ENCODE data around the gene LDLRAD4. TPM values are rescaled to one million over a fixed set of nuclear protein-coding genes. Genes with fewer than 3 reads are reported as not detected.

The LDLRAD4 gene
- total and polyA plus RNA-seq, 2 experiments from 2014 or later = 0.73 to 1.9 TPM

DNA sequence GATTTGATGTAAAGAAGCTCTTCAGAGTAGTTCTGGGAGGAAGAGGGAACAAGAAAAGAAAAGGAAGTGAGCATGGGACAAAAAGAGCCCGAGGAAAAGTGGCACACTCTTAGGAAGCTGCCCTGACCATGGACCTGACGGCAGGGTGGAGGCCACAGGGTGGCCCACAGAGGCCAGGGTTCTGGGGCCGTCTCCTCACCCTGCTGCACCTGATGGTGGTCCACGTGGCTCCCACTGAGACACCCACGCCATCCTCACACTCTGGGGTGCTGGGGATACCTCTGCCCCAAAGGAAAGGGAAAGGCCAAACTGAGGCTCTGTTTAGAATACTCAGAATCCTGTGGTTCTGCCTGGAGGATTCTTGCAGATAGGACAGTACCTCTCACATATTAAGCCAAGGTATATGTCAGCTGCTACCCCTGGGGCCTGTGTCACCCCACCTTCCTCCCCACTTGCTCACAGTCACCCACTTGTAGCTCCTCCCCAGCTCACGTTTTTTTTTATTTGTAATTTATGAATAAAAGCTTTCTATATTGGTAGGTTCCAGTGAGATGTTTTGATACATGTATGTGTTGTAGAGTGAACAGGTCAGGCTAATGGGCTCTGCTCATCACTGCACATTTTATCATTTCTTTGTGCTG lies 171.1 kb downstream of the LDLRAD4 start:
- no peaks in the 10 kb centered on the region for H3K36me3 Mint-ChIP-seq (ENCODE audit: low read depth)

More for the DNA sequence above, 171.1 kb downstream of the LDLRAD4 start:
- H3K4me1 ChIP-seq (ENCODE audit: insufficient read depth) = no peaks in the 10 kb centered on the region
- H3F3A ChIP-seq (replicated peaks; ENCODE audit: low read depth) = no peaks in the 10 kb centered on the region
- H3K27me3 ChIP-seq (ENCODE audit: insufficient read depth) = no peaks in the 10 kb centered on the region
- H3K9me2 ChIP-seq (ENCODE audit: insufficient read depth) = no peaks in the 10 kb centered on the region
- no peak overlapping the region for H3K27ac ChIP-seq (ENCODE audit: low read depth)
- H3K27me3 Mint-ChIP-seq (ENCODE audit: insufficient read depth, low read depth, poor library complexity) = peaks cover 5% of the 10 kb centered on the region
- no peak overlapping the region for H3K4me3 Mint-ChIP-seq
- no peak overlapping the region for H3K27ac Mint-ChIP-seq
- no peak overlapping the region for H3K4me3 ChIP-seq
- DNase-seq (ENCODE audit: low spot score) (no peak), ATAC-seq (no peak)
- H3K79me2 ChIP-seq (replicated peaks; ENCODE audit: insufficient read depth) = no peaks in the 10 kb centered on the region
- no peak overlapping the region for H2AFZ ChIP-seq
- H3K4me2 ChIP-seq = no peak overlapping the region
- H3K9me3 Mint-ChIP-seq = no peaks in the 10 kb centered on the region
- H3K36me3 ChIP-seq (ENCODE audit: insufficient read depth) = no peaks in the 10 kb centered on the region
- H4K20me1 ChIP-seq (replicated peaks; ENCODE audit: insufficient read depth) = no peaks in the 10 kb centered on the region
- TF ChIP-seq, protein P1, sequence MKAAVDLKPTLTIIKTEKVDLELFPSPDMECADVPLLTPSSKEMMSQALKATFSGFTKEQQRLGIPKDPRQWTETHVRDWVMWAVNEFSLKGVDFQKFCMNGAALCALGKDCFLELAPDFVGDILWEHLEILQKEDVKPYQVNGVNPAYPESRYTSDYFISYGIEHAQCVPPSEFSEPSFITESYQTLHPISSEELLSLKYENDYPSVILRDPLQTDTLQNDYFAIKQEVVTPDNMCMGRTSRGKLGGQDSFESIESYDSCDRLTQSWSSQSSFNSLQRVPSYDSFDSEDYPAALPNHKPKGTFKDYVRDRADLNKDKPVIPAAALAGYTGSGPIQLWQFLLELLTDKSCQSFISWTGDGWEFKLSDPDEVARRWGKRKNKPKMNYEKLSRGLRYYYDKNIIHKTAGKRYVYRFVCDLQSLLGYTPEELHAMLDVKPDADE (IDR thresholded peaks at IDR 0.05) = no peak
- TF ChIP-seq CREB1 (CRISPR knock-in tag; IDR thresholded peaks at IDR 0.05; ENCODE audit: low read depth) (no peak), POLR2AphosphoS5 (IDR thresholded peaks at IDR 0.05; ENCODE audit: low read depth) (no peak), ZNF331 (CRISPR knock-in tag; IDR thresholded peaks at IDR 0.05; ENCODE audit: low read depth) (no peak), EZH2 (IDR thresholded peaks at IDR 0.05; ENCODE audit: low read depth, unreplicated experiment) (no peak), ZNF114 (CRISPR knock-in tag; IDR thresholded peaks at IDR 0.05) (no peak), EZH2phosphoT487 (IDR thresholded peaks at IDR 0.05; ENCODE audit: unreplicated experiment) (no peak), NANOG (IDR thresholded peaks at IDR 0.05; ENCODE audit: borderline replicate concordance) (no peak), JUNB (IDR thresholded peaks at IDR 0.05; ENCODE audit: unreplicated experiment) (no peak), STAT1 (IDR thresholded peaks at IDR 0.05; ENCODE audit: unreplicated experiment) (no peak)
- TF ChIP-seq, protein P2, sequence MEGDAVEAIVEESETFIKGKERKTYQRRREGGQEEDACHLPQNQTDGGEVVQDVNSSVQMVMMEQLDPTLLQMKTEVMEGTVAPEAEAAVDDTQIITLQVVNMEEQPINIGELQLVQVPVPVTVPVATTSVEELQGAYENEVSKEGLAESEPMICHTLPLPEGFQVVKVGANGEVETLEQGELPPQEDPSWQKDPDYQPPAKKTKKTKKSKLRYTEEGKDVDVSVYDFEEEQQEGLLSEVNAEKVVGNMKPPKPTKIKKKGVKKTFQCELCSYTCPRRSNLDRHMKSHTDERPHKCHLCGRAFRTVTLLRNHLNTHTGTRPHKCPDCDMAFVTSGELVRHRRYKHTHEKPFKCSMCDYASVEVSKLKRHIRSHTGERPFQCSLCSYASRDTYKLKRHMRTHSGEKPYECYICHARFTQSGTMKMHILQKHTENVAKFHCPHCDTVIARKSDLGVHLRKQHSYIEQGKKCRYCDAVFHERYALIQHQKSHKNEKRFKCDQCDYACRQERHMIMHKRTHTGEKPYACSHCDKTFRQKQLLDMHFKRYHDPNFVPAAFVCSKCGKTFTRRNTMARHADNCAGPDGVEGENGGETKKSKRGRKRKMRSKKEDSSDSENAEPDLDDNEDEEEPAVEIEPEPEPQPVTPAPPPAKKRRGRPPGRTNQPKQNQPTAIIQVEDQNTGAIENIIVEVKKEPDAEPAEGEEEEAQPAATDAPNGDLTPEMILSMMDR (conservative IDR thresholded peaks at IDR 0.05; ENCODE audit: low read depth in 2 of 2) = no peak
- TF ChIP-seq, protein P3, sequence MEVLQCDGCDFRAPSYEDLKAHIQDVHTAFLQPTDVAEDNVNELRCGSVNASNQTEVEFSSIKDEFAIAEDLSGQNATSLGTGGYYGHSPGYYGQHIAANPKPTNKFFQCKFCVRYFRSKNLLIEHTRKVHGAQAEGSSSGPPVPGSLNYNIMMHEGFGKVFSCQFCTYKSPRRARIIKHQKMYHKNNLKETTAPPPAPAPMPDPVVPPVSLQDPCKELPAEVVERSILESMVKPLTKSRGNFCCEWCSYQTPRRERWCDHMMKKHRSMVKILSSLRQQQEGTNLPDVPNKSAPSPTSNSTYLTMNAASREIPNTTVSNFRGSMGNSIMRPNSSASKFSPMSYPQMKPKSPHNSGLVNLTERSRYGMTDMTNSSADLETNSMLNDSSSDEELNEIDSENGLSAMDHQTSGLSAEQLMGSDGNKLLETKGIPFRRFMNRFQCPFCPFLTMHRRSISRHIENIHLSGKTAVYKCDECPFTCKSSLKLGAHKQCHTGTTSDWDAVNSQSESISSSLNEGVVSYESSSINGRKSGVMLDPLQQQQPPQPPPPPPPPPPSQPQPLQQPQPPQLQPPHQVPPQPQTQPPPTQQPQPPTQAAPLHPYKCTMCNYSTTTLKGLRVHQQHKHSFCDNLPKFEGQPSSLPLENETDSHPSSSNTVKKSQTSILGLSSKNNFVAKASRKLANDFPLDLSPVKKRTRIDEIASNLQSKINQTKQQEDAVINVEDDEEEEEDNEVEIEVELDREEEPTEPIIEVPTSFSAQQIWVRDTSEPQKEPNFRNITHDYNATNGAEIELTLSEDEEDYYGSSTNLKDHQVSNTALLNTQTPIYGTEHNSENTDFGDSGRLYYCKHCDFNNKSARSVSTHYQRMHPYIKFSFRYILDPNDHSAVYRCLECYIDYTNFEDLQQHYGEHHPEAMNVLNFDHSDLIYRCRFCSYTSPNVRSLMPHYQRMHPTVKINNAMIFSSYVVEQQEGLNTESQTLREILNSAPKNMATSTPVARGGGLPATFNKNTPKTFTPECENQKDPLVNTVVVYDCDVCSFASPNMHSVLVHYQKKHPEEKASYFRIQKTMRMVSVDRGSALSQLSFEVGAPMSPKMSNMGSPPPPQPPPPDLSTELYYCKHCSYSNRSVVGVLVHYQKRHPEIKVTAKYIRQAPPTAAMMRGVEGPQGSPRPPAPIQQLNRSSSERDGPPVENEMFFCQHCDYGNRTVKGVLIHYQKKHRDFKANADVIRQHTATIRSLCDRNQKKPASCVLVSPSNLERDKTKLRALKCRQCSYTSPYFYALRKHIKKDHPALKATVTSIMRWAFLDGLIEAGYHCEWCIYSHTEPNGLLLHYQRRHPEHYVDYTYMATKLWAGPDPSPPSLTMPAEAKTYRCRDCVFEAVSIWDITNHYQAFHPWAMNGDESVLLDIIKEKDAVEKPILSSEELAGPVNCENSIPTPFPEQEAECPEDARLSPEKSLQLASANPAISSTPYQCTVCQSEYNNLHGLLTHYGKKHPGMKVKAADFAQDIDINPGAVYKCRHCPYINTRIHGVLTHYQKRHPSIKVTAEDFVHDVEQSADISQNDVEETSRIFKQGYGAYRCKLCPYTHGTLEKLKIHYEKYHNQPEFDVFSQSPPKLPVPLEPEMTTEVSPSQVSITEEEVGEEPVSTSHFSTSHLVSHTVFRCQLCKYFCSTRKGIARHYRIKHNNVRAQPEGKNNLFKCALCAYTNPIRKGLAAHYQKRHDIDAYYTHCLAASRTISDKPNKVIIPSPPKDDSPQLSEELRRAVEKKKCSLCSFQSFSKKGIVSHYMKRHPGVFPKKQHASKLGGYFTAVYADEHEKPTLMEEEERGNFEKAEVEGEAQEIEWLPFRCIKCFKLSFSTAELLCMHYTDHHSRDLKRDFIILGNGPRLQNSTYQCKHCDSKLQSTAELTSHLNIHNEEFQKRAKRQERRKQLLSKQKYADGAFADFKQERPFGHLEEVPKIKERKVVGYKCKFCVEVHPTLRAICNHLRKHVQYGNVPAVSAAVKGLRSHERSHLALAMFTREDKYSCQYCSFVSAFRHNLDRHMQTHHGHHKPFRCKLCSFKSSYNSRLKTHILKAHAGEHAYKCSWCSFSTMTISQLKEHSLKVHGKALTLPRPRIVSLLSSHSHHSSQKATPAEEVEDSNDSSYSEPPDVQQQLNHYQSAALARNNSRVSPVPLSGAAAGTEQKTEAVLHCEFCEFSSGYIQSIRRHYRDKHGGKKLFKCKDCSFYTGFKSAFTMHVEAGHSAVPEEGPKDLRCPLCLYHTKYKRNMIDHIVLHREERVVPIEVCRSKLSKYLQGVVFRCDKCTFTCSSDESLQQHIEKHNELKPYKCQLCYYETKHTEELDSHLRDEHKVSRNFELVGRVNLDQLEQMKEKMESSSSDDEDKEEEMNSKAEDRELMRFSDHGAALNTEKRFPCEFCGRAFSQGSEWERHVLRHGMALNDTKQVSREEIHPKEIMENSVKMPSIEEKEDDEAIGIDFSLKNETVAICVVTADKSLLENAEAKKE (CRISPR knock-in tag; IDR thresholded peaks at IDR 0.05) = no peak
- TF ChIP-seq, protein P4, sequence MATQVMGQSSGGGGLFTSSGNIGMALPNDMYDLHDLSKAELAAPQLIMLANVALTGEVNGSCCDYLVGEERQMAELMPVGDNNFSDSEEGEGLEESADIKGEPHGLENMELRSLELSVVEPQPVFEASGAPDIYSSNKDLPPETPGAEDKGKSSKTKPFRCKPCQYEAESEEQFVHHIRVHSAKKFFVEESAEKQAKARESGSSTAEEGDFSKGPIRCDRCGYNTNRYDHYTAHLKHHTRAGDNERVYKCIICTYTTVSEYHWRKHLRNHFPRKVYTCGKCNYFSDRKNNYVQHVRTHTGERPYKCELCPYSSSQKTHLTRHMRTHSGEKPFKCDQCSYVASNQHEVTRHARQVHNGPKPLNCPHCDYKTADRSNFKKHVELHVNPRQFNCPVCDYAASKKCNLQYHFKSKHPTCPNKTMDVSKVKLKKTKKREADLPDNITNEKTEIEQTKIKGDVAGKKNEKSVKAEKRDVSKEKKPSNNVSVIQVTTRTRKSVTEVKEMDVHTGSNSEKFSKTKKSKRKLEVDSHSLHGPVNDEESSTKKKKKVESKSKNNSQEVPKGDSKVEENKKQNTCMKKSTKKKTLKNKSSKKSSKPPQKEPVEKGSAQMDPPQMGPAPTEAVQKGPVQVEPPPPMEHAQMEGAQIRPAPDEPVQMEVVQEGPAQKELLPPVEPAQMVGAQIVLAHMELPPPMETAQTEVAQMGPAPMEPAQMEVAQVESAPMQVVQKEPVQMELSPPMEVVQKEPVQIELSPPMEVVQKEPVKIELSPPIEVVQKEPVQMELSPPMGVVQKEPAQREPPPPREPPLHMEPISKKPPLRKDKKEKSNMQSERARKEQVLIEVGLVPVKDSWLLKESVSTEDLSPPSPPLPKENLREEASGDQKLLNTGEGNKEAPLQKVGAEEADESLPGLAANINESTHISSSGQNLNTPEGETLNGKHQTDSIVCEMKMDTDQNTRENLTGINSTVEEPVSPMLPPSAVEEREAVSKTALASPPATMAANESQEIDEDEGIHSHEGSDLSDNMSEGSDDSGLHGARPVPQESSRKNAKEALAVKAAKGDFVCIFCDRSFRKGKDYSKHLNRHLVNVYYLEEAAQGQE (IDR thresholded peaks at IDR 0.05; ENCODE audit: unreplicated experiment) = no peak
- no peaks in the 10 kb centered on the region for H3K4me1 Mint-ChIP-seq

Measured in GM23338 (cell line).